GM12801 (cell line): ENCODE results near the gene ADAMTS2.

ENCODE experiments used
- CTCF ChIP-seq: IDR thresholded peaks from one replicate; pipeline ENCODE4 v1.5.1; 2011; ENCODE audit warnings: control low read depth; ENCODE audit not compliant: insufficient read length; ENCODE audit errors: extremely low read depth

Gene ADAMTS2

GRCh38 chr5:179276838-179277395 is 68.3 kb downstream of the ADAMTS2 start:
- no peak for TF ChIP-seq CTCF

DNA sequence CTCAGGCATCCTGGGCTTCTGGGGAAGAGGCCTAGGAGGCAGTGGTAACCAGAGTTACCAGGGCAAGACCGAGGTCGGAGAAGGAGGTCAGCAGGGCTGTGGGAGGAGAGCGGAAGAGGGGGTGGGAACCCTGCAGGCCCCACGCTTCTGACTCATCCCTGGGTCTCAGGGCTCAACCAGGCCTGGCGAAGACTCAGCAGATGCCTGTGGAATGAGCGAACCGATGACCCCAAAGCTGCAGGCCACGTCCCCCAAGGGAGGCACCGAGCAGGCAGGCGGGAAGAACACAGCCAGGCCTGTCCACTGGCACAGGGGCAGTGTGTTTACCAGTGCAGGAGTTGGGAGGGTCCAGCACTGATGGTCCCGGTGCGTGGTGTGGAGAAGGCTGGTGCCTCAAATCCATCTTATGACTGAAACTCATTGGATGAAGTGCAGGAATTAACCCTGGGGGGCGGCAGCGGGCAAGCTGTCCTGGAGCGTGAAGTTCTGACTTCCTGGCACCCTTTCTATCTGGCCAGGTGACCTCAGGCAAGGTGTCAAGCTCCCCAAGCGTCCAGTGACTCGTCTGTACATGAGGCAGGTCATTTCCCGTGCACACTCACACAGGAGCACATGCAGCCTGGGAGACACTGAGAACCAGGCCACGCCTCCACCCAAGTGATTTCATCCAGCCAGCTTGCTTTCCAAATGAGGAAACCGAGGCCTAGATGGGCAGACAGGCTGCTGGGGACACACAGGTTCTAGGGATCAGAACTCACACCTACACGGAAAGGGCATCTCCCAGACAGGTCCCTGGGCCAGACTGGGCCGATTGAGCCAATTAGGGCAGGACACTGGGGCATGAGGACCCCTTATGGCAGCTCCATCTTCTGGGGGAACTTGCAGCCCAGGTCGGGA is 69.1 kb downstream of the ADAMTS2 start:
- TF ChIP-seq CTCF = no peak

DNA sequence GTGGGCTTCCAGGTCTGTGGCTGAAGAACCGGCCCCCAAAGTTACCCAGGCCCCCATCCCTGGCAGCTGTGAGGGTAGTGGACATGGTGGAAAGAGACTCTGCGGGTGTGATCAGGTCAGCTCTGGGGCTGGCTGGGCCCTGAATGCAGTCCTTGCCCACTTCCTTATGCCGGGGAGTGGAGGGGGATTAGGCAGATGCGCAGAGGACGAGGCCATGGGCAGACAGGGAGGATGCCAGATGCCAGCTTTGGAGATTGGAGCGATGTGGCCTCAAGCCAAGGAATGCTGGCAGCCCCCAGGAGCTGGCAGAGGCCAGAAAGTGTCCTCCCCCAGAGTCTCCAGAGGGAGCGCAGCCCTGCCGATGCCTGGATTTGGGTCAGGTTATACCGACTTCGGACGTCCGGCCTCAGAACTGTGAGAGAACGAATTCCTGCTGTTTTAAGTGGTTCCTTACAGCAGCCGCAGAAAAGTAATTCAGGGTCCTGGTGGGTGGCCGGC is 69.8 kb downstream of the ADAMTS2 start:
- TF ChIP-seq CTCF = no peak

- TF ChIP-seq CTCF = no peak
Observed at GRCh38 chr5:179274321-179275315, 70.6 kb downstream of the ADAMTS2 start.

DNA sequence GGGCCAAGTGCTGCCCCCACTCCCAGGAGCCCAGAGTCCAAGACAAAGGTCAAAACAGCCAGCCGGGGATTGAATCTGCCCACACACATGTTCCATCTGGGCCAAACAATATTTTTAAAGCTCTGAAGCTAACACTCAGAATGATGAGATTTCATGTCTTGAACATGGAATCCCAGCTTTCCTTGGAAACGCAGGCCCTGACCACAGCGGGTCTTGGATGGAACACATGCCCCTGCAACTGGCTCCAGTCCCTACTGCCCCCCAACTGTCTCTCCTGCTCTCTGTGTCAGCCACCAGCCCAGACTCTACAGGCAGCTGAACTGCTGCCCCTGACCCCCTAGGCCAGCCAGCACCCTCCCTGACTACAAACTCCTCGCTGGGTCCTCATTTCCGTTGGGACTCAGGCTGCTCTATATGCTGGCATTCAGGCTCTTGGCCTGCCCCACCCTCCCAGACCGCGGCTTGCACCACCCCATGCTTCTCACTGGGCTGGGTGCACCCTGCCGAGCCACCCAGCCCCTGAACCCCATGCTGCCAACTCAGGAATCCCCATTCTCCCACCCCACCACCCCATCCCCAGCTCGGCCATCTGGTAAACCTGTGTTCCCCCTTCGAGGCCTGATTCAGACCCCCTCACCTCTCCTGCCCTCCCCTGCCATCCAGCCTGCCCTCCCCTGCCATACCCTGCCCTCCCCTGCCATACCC is 71.7 kb downstream of the ADAMTS2 start:
- no peak for TF ChIP-seq CTCF

DNA sequence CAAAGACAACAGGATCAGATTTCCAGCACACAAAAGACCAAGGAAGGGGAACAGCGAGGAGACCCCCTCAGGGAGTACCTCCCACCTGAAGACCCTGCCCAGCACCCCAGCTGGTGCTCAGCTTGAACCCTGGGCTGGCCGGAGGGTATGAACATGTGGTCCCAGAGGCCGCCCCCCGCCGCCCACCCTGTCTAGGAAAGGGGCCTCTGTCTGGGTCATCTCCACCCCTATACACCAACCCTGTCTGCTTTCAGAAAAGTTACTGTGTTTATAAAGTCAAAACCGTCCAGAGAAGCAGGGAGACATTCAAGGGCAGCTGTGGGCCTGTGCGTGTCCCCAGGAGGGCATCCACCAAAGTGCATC is 72.2 kb downstream of the ADAMTS2 start:
- TF ChIP-seq CTCF = no peak
